Hypothalamus (tissue), 51 donors: ENCODE data around the gene TMSB10.
"Not testable (repeated sequence)": the region's sequence is repeated elsewhere in the genome, so short reads cannot be mapped to it uniquely, and the experiment has no call there.

Experiments
- DNase-seq, 51 donors: peaks; one replicate each; lab custom pipeline; 2025; lab: John Stamatoyannopoulos, UW

Gene TMSB10

DNA sequence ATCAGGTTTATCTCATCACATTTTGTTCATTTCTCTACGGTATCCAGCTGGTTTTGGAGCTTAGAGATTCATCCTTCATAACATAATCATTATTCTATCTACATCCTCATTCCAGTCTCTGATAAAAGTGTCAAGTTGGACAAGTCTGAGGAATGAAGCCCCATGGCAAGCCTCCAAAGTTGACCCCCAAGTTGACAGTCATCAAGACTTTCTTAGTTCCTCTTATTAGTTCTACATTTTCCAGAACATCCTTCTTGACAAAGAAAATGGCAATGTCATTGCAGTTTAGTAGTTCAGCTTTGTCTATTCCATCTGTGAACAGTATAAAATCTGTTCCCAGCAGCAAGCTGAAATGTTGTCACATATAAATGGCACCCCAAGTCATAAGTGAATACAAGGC is 4.5 kb upstream of the TMSB10 start:
- no peak for DNase-seq

GRCh38 chr2:84901593-84902120 is 3.8 kb upstream of the TMSB10 start:
- no peak for DNase-seq

GRCh38 chr2:84902526-84902925 is 2.9 kb upstream of the TMSB10 start:
- no peak for DNase-seq

DNA sequence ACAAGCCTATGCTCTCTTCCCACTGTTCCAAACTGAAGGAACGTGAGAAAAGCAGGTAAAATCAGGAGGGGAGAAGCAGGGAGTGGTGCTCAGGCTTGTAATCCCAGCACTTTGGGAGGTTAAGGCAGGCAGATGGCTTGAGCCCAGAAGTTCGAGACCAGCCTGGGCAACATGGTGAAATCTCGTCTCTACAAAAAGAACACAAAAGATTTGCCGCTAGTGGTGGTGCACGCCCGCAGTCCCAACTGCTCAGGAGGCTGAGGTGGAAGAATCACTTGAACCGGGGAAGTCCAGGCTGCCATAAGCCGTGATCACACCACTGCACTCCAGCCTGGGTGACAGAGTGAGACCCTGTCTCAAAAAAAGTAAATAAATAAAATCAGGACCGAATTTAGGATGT is 1.3 kb upstream of the TMSB10 start:
- DNase-seq = no peak

GRCh38 chr2:84904717-84905174 is 710 bp upstream of the TMSB10 start:
- DNase-seq = peak in 27 of 51 donors; percentile 10 to 76 (median 29)

GRCh38 chr2:84906108-84906899 is 848 bp downstream of the TMSB10 start:
- DNase-seq = peak in 23 of 51 donors; percentile 7 to 58 (median 24)

- peak in 19 of 51 donors; percentile 4 to 62 (median 16) for DNase-seq
These were observed 1.7 kb downstream of the TMSB10 start for GRCh38 chr2:84906900-84907714.

DNA sequence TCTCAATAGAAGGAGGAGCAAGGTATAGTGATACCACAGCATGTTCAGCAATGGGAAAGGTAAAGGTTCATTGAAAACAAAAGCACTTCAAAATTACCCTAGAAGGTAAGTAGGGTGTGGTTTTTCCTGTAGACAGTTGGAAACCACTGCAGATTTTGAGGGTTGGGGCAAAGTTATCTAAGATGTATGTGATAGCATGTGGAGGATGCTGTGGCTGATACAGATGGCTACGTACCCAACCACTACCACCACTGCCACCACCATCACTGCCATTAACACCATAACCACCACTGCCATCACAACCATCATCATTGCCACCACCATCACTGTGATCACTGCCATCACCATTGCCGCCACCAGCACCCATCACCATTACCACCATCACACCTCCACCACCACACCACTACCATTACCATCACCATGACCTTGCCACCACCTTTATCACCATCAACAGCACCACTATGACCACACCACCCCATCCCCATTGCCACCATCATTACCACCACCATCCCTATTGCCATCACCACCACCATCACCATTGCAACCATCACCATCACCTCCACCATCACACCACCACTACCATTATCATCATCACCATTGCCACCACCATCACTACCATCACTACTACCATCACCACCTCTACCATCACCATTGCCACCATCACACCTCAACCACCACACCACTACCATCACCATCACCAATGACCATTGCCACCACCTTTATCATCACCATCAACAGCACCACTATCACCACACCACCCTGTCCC is 3.7 kb downstream of the TMSB10 start:
- no peak for DNase-seq

GRCh38 chr2:84911135-84911678 is 5.8 kb downstream of the TMSB10 start:
- DNase-seq = no peak

DNA sequence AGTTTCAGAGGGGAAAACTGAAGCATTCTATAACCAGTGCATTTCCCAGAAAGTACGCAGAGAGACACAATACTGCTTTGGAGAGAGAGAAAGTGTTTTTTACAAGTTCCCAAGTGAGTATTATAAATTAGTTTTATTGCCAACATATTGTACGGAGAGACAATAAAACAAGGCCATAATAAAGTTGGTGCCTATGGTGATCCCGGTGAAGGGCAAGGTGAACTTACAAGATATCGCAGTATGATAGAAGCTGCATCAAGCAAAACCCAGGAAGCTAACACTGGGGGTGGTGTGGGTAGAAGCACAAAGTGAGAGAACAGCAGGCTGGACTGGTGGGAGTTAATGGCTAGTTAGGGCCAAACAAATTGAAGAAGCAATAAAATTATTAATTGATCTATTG is 7.5 kb downstream of the TMSB10 start:
- no peak for DNase-seq

- no peak for DNase-seq
These were observed 8.9 kb downstream of the TMSB10 start for GRCh38 chr2:84914334-84914733.

DNA sequence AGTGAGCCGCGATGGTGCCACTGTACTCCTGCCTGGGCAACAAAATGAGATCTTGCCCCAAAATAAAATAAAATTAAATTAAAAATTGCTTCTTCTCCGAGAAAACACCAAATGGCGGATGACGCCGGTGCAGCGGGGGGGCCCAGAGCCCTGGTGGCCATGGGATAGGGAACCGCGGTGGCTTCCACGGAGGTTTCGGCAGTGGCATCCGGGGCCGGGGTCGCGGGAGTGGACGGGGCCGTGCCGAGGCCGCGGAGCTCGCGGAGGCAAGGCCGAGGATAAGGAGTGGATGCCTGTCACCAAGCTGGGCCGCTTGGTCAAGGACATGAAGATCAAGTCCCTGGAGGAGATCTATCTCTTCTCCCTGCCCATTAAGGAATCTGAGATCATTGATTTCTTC is 10.2 kb downstream of the TMSB10 start:
- DNase-seq = not testable (repeated sequence)

DNA sequence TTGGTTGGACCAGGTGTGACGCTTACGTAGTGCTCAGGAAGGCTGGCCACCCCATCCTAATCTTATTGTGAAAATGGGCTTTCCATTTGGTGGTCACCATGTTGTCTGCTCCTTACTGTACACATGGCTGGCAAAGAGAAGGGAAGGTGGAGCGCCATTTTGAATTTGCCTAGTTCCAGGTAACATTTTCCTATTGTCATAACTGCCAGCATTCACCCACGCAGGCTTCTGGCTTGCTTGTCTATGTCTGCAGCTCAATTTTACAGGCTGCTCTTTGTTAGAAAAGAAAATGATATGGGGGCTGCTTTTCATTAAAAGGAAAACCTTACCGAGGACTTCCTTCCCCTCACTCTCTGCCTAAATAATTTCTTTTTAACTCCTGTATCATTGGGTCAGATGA is 12.4 kb downstream of the TMSB10 start:
- not testable (repeated sequence) for DNase-seq

DNA sequence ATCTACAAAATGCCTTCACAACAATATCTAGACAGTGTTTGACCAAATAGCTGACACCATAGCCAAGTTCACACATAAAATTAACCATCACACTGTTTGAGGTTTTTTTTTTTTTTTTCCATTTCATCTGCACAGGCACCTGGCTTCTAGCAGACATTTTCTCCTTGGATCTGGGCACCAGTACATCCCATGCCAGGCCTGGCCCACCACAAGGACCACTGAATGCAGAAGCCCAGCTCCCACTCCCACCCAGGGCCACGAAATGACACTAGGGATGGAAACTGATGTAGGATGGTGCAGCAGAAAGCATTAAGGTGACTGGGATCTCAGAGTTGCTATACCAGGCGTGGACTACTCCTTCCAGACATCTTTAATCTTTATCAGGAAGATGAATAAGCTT is 13.0 kb downstream of the TMSB10 start:
- no peak for DNase-seq

DNA sequence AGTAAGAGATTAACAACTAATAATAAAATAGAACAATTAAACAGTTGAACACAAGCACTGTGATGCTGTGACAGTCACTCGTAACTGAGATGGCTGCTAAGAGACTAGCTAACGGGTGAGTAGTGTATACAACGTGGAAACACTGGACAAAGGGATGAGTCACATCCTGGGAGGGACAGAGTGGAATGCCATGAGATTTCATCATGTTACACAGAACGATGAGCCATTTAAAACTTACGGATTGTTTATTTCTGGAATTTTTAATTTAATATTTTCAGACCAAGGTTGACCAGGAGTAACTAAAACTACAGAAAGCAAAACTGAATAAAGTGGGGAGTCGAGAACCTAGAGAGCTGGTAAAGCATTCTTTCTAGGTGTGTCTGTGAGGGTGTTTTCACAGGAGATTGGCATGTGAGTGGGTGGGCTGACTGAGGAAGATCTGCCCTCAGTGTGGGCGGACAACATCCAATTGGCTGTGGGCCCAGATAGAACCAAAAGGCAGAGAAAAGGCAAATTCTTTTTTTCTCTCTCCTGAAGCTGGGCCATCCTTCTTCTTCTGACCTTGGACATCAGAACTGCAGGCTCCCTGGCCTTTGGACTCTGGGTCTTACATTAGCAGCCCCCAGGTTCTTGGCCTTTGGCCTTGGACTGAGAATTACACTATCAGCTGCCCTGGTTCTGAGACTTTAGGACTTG is 14.6 kb downstream of the TMSB10 start:
- peak in 5 of 51 donors; percentile 6 to 47 (median 12) for DNase-seq

- no peak for DNase-seq
These were observed 17.6 kb downstream of the TMSB10 start for GRCh38 chr2:84923009-84923408.

DNA sequence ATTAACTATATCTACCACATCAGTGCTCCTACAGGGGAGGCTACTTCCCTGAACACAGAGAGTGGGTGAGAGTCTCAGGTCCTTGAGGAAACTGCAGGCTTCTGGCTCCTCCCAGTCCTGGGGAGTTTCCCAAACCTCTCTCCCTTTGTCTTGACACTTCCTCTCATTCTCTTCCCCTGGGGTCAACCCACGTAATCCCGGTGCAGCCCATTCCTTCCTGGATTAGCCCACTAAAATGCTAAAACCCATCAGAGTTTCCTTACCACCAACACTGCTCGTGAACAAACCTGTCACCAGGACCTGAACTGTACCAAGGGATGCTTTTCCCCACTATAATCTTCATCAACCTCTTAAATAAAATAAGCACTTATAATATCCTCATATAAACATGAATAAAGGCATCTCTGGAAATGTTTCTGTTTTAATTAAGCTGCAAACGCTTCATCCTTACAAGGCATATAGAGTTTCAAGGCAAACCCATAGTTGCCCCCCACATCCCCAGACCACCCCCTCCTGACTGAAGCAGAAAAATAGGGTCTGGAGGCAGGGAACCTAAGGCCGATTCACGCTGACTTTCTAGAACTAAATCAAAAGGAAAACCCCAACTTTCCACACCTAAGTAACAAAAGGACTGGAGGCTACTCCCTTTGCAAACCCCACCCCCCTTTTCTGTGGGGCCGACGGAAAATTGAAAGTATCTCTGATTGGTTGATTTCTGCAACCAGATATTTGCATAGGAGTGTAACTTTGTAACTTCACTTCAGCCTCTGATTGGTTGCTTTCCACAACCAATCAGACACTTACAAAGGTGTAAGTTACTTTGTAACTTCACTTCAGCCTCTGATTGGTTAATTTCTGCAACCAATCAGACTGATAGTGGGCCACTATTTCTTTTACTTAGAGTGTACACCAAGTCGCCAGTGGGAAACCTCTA is 19.0 kb downstream of the TMSB10 start:
- no peak for DNase-seq

GRCh38 chr2:84925336-84925723 is 19.9 kb downstream of the TMSB10 start:
- DNase-seq = no peak
